SIG-M5 (cell line): Measurements from ENCODE around the gene OSBPL7.
"Not testable (repeated sequence)": the region's sequence is repeated elsewhere in the genome, so short reads cannot be mapped to it uniquely, and the experiment has no call there.

Source experiments
- DNase-seq: peaks from one replicate; lab custom pipeline; 2025; lab: John Stamatoyannopoulos, UW

OSBPL7 gene

GRCh38 chr17:47806026-47806912 lies 15.3 kb downstream of the OSBPL7 start:
- no peak for DNase-seq

DNA sequence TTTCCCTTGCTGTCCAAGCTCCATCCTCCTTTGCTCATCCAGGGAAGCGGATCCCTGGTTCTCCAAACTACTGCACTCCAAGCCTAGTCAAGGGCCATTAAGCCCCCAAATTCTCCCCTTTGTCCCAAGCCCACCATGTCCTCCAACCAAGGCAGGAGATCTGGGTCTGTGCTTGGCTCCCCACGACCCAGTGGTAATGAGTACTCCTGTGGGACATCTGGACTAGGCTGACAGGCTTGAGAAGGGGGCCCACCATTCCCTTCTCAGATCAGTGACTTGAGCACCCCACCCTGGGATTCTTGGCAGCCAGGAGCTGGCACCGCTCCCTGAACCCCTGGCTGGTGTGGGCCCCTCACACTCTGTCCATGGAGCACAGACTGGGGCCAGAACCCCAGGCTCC lies 17.1 kb downstream of the OSBPL7 start:
- DNase-seq, result no peak

- no peak for DNase-seq
Measured at GRCh38 chr17:47803751-47804150, 17.8 kb downstream of the OSBPL7 start.

DNA sequence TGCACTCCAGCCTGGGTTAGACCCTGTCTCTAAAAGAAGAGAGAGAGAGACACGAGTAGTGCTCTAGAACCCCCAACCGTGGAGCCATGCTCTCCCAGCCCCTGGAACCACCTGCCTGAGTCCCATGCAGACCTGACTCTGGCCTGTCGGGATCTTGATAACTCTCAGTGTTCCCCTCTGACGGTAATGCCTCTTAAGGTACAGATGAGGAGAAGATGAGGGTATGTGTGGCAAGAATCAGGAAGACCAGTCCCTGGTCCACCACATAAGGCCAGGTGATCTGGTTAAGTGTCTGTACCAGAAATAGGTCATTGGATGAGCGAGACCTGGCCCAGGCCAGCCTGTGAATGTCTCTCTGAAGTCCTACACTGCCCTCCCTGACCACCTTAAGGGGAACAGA lies 18.4 kb downstream of the OSBPL7 start:
- DNase-seq, result no peak

DNA sequence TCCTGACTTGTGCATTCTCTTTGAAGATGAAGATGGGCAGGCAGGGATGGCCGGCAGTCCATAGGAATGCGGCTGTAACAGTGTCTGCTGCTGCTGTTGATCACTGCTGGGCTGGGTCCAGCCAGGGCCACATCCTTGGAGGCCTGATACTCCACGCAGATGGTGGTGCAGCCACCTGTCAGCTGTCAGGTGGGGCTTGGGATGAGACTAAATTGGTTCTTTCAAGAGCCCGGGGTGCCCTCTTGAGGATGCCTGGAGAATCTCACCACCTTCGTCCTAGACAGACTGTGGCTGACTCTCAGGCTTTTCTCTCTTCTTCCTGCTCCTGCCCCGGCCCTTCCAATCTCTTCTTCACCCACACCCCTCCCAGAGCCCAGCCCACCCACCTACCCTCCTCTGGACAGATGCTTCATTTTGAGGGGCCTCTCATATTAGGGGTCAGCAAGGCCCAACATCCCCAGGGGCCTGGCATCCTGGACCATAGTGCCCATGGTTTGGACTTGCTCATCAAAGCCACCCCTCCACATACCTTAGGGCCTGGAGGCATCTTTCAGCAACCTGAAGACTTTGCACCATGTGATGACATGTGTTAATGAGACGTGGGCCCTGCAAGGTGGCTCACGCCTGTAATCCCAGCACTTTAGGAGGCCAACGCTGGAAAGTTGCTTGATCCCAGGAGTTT lies 19.1 kb downstream of the OSBPL7 start:
- DNase-seq, result no peak

- no peak for DNase-seq
Measured at GRCh38 chr17:47801906-47802305, 19.7 kb downstream of the OSBPL7 start.

DNA sequence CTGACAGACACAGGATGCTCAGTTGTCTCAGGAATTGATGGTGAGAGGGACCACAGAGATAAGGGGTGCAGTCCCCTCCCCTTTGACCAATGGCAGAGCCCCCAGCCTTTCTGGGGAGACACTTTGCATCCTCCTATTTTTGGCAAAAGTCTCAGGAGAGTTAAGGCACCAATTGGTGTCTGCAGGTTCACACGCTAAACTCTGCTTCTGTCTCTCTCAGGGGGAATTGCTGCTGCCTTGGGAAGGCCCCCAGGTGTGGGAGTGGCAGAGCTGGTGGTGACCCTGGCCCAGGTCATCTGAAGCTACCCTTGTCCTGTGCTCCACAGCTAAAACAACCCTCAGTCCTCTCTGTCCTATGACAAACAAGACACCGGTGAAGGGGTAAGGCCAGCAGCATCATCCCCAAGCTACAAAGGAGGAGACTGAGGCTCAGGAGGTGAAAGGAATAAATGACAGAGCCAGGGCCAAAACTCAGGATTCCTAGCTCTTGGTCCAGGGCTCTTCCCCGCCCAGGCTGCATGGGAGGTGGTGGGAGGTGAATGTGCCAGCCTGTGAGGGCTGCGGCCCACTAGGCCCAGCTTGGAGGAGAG lies 20.3 kb downstream of the OSBPL7 start:
- no peak for DNase-seq

DNA sequence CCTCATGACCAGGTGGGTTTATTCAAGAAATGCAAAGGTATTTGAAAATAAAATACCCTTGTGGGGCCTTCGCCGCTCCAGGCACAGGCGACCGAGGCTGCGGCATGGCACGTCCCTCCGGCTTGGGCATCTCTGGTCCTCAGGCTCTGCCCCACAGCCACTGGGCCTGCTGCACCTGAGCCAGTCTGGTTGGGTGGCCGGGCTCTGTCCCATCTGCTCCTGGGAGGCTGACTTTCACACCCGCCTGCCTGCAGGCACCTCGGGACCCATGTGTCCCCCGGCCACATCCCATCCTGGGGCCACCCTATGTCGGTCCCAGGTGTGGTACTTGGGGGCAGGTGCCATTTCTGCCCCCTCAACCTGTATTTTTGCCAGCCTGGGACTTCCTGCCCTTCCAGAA lies 20.9 kb downstream of the OSBPL7 start:
- DNase-seq, result no peak

DNA sequence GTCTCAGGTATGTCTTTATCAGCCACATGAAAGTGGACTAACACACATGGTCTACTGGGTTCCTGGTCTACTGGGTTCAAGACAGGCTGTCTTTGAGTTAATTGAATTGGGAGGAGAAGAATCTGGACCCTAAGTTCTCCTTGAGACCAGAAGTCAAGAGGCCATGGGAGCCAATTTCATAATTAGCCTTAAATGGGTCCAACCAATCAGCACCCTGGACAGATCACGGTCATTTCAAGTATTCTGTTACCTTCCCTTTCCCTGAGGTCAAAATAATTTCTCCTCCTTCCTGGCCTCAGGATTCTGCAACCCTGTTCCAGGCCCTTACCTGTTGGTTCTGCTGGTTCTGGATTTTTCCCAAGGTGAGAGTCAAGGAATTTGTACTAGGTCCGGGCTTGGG lies 23.8 kb downstream of the OSBPL7 start:
- no peak for DNase-seq

DNA sequence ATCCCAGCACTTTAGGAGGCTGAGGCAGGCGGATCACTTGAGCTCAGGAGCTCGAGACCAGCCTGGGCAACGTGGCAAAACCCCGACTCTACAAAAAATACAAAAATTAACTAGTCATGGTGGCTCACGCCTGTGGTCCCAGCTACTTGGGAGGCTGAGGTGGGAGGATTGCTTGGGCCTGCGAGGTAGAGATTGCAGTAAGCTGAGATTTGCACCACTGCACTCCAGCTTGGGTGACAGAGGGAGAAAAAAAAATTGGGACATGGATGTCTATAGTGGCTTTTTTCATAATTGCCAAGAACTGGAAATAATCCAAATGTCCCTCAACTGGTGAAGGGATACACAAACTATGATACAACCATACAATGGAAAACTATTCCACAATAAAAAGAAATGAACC lies 28.6 kb downstream of the OSBPL7 start:
- no peak for DNase-seq

DNA sequence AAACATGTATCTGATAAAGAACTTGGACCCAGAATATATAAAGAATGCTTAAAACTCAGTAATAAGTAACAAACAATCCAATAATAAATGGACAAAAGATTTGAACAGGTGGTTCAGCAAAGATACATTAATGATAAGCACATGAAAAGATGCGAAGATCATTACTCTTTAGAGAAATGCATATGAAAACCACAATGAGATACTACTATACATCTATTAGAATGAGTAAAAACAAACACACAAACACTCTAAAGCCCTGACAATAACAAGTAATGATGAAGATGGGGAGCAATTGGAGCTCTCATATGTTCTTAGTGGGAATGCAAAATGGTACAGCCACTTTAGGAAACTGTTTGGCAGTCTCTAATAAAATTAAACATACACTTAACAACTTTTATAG lies 29.1 kb downstream of the OSBPL7 start:
- DNase-seq, result no peak

- no peak for DNase-seq
Measured at GRCh38 chr17:47791025-47791424, 30.6 kb downstream of the OSBPL7 start.

DNA sequence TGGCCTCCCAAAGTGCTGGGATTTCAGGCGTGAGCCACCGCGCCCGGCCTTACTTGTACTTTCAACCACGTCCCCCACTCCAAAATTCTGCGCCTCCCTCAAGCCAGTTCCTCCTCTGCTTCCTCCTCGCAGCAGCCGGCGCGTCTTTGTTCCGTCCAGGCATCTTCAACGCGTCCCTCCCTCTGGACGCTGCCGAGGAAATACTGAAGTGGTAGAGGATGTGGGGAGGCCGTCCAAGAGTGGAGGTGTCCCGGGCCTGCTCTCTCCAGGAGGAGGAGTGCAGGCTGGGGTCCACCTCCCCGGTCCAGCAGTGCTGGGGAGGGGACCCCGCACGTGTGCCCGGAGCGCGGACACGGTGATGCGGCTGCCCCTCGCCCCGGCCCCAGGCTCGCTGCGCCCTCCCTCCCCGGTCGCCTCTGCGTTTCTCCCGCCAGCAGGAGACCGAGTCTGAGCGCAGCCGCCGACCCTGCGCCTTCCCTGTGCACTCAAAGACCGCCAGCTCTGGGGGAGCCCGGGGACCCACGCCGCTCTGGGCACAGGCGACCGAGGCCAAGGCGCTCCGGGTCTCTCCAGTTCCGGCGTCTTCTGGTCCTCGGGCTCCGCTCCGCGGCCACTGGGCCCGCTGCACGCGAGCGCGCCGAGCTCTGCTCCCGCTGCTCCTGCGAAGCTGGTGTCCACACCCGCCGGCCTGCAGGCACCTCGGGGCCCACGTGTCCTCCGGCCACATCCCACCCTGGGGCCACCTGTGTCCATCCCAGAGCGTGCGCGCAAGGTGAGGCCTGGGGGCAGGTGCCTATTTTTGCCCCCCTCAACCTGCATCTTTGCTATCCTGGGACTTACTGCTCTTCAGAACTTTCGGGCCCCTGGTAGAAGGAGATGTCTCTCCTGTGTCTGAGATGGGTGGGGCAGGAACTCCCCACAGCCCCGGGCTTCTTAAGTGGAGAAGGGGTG lies 31.7 kb downstream of the OSBPL7 start:
- no peak for DNase-seq

DNA sequence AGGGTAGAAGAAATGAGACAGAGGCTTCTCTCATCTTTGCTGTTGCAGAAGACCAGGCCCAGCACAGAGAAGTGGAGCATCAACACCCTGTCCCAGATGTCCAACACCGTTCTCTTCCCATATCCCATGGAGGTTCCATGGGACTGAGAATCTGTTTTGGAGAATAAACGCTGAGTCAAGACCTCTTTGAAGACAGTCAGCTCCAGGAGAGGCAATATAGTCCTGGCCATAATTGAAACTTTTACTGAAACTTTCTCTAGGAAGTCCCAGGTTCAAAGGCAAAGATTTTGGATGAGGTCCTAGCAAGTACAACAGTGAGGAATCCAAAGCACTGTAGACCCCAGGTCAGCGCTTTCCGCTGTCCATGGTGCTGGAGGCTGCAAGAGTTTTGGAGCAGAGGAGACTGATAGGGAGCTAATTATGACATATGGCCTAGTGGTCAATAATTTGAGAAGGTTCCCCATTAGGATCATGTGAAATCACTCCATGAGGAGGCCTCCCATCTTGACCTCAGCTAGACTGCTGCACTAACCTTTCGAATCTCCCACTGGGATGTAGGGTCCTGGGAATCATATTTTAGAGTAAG lies 36.0 kb downstream of the OSBPL7 start:
- no peak for DNase-seq

- DNase-seq, result no peak
Measured at GRCh38 chr17:47781397-47781796, 40.2 kb downstream of the OSBPL7 start.

- no peak for DNase-seq
Measured at GRCh38 chr17:47778184-47778635, 43.4 kb downstream of the OSBPL7 start.

GRCh38 chr17:47776330-47777197 lies 45.0 kb downstream of the OSBPL7 start:
- DNase-seq, result no peak

GRCh38 chr17:47774987-47775580 lies 46.5 kb downstream of the OSBPL7 start:
- DNase-seq, result no peak

DNA sequence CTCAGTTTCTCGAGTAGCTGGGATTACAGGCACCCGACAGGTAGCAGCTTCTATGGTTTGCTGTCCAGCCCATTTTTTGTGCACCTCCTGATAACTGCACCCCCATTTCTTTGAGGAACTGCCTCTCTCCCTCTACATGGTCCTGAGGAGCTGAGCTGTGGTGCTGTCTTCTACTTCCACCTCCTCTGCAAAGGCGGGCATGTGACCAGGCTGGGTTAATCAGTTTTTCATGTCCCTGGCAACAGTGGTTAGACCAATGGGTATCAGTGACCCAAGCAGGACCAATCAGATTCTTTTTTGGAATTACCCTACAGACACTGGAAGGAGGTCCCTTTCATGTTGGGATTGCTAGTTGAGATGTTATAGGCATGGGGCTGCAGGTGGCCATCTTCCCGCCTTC lies 47.3 kb downstream of the OSBPL7 start:
- no peak for DNase-seq

DNA sequence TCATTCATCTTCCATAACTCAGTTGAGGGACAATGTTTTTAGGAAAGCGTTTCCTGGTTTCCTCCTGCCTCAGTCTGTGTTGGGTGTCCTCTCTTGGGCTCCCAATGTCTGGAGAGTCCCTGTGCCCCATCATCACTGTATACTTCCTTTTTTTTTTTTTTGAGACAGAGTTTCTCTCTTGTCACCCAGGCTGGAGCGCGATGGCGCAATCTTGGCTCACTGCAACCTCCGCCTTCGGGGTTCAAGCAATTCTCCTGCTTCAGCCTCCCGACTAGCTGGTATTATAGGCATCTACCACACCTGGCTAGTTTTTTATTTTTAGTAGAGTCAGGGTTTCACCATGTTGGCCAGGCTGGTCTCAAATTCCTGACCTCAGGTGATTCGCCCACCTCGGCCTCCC lies 47.9 kb downstream of the OSBPL7 start:
- not testable (repeated sequence) for DNase-seq
